H9 (cell line): ENCODE data around the gene PTPRN2. TPM values are rescaled to one million over a fixed set of nuclear protein-coding genes. Genes with fewer than 3 reads are reported as not detected.

Experiments
- DNase-seq: peaks from one replicate; pipeline ENCODE4 v3.0.0-alpha.2; 2017
- H2AFZ ChIP-seq: one replicate; pipeline ENCODE4 v1.6.1; 2013; ENCODE audit warnings: mild to moderate bottlenecking, low read length, control low read depth, moderate library complexity
- H2AK5ac ChIP-seq: 2 replicates; pipeline ENCODE4 v1.6.1; 2013; ENCODE audit warnings: low read length, control low read depth, mixed read lengths; ENCODE audit not compliant: insufficient read length
- H2BK120ac ChIP-seq: one replicate; pipeline ENCODE4 v1.6.1; 2013; ENCODE audit warnings: low read depth, mild to moderate bottlenecking, low read length, control low read depth, inconsistent platforms; ENCODE audit not compliant: poor library complexity, severe bottlenecking
- H2BK12ac ChIP-seq: 2 replicates; pipeline ENCODE4 v1.6.1; 2013; ENCODE audit warnings: low read length, control low read depth, mixed read lengths, low read depth; ENCODE audit not compliant: insufficient read length
- H2BK15ac ChIP-seq: 2 replicates; pipeline ENCODE4 v1.6.1; 2013; ENCODE audit warnings: low read depth, low read length, control low read depth
- H2BK20ac ChIP-seq: one replicate; pipeline ENCODE4 v1.6.1; 2013; ENCODE audit warnings: low read depth, mild to moderate bottlenecking, low read length, control low read depth, inconsistent platforms; ENCODE audit not compliant: poor library complexity, severe bottlenecking
- H2BK5ac ChIP-seq: 2 replicates; pipeline ENCODE4 v1.6.1; 2013; ENCODE audit warnings: low read length, control low read depth, mixed read lengths; ENCODE audit not compliant: insufficient read length
- H3K14ac ChIP-seq: 2 replicates; pipeline ENCODE4 v1.6.1; 2013; ENCODE audit warnings: low read length, control low read depth; ENCODE audit not compliant: insufficient read depth
- H3K18ac ChIP-seq: 2 replicates; pipeline ENCODE4 v1.6.1; 2013; ENCODE audit warnings: low read depth, mild to moderate bottlenecking, mixed read lengths, low read length, control low read depth; ENCODE audit not compliant: insufficient read length
- H3K23ac ChIP-seq: 2 replicates; pipeline ENCODE4 v1.6.1; 2013; ENCODE audit warnings: low read length, control low read depth, mixed read lengths, low read depth; ENCODE audit not compliant: insufficient read length
- H3K23me2 ChIP-seq: 2 replicates; pipeline ENCODE4 v1.6.1; 2013; ENCODE audit warnings: low read depth, mild to moderate bottlenecking, mixed read lengths, low read length, control low read depth; ENCODE audit not compliant: insufficient read length, poor library complexity, severe bottlenecking
- H3K27ac ChIP-seq: 2 replicates; pipeline ENCODE4 v1.5.1; 2013; ENCODE audit warnings: low read length, control low read depth, mixed read lengths, low read depth; ENCODE audit not compliant: insufficient read length
- H3K27me3 ChIP-seq: 2 replicates; pipeline ENCODE4 v1.6.1; 2013; ENCODE audit warnings: low read length, control low read depth, inconsistent platforms; ENCODE audit not compliant: insufficient read depth
- H3K4ac ChIP-seq: 2 replicates; pipeline ENCODE4 v1.6.1; 2013; ENCODE audit warnings: low read depth, mild to moderate bottlenecking, control low read depth, inconsistent platforms, low read length, moderate library complexity
- H3K4me1 ChIP-seq: 2 replicates; pipeline ENCODE4 v1.6.1; 2013; ENCODE audit warnings: low read length, control low read depth, inconsistent platforms; ENCODE audit not compliant: insufficient read depth
- H3K4me2 ChIP-seq: 2 replicates; pipeline ENCODE4 v1.6.1; 2013; ENCODE audit warnings: low read length, control low read depth, mixed read lengths; ENCODE audit not compliant: insufficient read length, insufficient read depth
- H3K56ac ChIP-seq: 2 replicates; pipeline ENCODE4 v1.6.1; 2013; ENCODE audit warnings: low read depth, mild to moderate bottlenecking, mixed read lengths, low read length, control low read depth; ENCODE audit not compliant: insufficient read length
- H3K79me1 ChIP-seq: 2 replicates; pipeline ENCODE4 v1.6.1; 2013; ENCODE audit warnings: low read depth, mild to moderate bottlenecking, moderate library complexity, low read length, control low read depth, inconsistent platforms; ENCODE audit not compliant: insufficient read depth, poor library complexity, severe bottlenecking
- H3K79me2 ChIP-seq: 2 replicates; pipeline ENCODE4 v1.6.1; 2013; ENCODE audit warnings: low read length, control low read depth, inconsistent platforms; ENCODE audit not compliant: insufficient read depth
- H3K9ac ChIP-seq: 2 replicates; pipeline ENCODE4 v1.6.1; 2013; ENCODE audit warnings: low read length, control low read depth, mixed read lengths; ENCODE audit not compliant: insufficient read length; ENCODE audit errors: extremely low read depth
- H3K9me3 ChIP-seq: one replicate; pipeline ENCODE4 v1.6.1; 2013; ENCODE audit warnings: low read depth, low read length, inconsistent platforms; ENCODE audit not compliant: control insufficient read depth
- H3T11ph ChIP-seq: one replicate; pipeline ENCODE4 v1.6.1; 2013; ENCODE audit warnings: mild to moderate bottlenecking, low read length, control low read depth, inconsistent platforms
- H4K20me1 ChIP-seq: one replicate; pipeline ENCODE4 v1.6.1; 2013; ENCODE audit not compliant: control insufficient read depth, insufficient read length, insufficient read depth
- H4K5ac ChIP-seq: 2 replicates; pipeline ENCODE4 v1.6.1; 2013; ENCODE audit warnings: low read depth, mild to moderate bottlenecking, mixed read lengths, low read length, control low read depth; ENCODE audit not compliant: insufficient read length
- H4K8ac ChIP-seq: replicated peaks from 2 replicates; pipeline ENCODE4 v1.6.1; 2013; ENCODE audit warnings: low read length, control low read depth, mixed read lengths, low read depth; ENCODE audit not compliant: insufficient read length
- H4K91ac ChIP-seq: 2 replicates; pipeline ENCODE4 v1.6.1; 2013; ENCODE audit warnings: low read depth, mild to moderate bottlenecking, moderate library complexity, mixed read lengths, low read length, control low read depth; ENCODE audit not compliant: insufficient read length
- H3K27ac Mint-ChIP-seq, 3 experiments: 2 replicates in 2 of 3; 3 replicates in 1 of 3; pipeline ENCODE4 v1.8.0; 2020 to 2021; ENCODE audit warnings: mixed read lengths in 3 of 3, mild to moderate bottlenecking in 1 of 3, moderate library complexity in 1 of 3
- H3K27me3 Mint-ChIP-seq: 2 replicates; pipeline ENCODE4 v1.8.0; 2021; ENCODE audit warnings: low read depth, mild to moderate bottlenecking, moderate library complexity, mixed read lengths
- H3K36me3 Mint-ChIP-seq, 3 experiments: 2 replicates in 2 of 3; 3 replicates in 1 of 3; pipeline ENCODE4 v1.8.0; 2020 to 2021; ENCODE audit warnings: low read depth in 3 of 3, mixed read lengths in 3 of 3; ENCODE audit not compliant: insufficient read depth in 1 of 3
- H3K4me1 Mint-ChIP-seq, 2 experiments: 2 replicates each; pipeline ENCODE4 v1.8.0; 2020; ENCODE audit warnings: mixed read lengths in 2 of 2
- H3K4me3 Mint-ChIP-seq, 2 experiments: 2 replicates in 1 of 2; 3 replicates in 1 of 2; pipeline ENCODE4 v1.8.0; 2020 to 2021; ENCODE audit warnings: mild to moderate bottlenecking in 2 of 2, mixed read lengths in 2 of 2, moderate library complexity in 1 of 2
- H3K9me3 Mint-ChIP-seq, 2 experiments: 2 replicates in 1 of 2; 3 replicates in 1 of 2; pipeline ENCODE4 v1.8.0; 2020; ENCODE audit warnings: mild to moderate bottlenecking in 2 of 2, mixed read lengths in 2 of 2, moderate library complexity in 1 of 2
- CTCF ChIP-seq: fragments of 200-600 bp; sonication (generic); conservative IDR thresholded peaks from 3 replicates; pipeline ENCODE4 v1.8.0; 2021; ENCODE audit warnings: antibody characterized with exemption, mild to moderate bottlenecking
- WGBS: extraction: QIAGEN DNeasy Blood & Tissue Kit; methylation state at CpG from one replicate; pipeline ENCODE4 v1.1.7; 2013; ENCODE audit warnings: missing lambda C conversion rate, low lambda C conversion rate, mixed read lengths; ENCODE audit not compliant: insufficient read length; ENCODE audit errors: extremely low coverage; 5-methylcytosine and 5-hydroxymethylcytosine counted together
- total RNA-seq: library from RNA; stranded (reverse); gene quantifications from 2 replicates; pipeline ENCODE4 v1.2.1, GENCODE V29; 2021

PTPRN2 gene
- total RNA-seq, 1 experiment from 2014 or later, result 5.2 TPM

DNA sequence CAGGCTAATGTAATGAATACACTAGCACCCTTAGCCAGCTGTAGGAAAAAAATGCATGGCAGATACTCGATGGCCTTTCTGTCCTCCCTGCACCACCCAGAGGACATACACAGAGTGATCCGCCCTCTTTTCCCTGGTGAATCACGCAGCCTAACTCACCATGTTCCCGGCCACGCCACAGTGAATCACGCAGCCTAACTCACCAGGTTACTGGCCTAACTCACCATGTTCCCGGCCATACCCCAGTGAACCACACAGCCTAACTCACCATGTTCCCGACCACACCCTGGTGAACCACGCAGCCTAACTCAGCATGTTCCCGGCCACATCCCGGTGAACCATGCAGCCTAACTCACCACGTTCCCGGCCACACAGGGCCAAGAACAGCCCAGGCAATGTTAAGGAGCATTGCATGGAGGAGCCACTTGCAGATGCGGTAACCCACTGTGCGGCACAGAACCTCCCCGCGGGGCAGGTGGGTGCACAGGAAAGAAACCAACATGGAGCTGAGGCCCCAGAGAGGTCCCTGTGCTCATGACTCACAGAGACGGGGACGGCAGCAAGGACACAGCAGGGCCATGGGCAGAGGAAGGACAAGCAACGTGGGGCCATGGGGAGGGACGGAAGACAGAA lies 742.3 kb downstream of the PTPRN2 start:
- no peaks in the 10 kb centered on the region for H3K27me3 ChIP-seq
- no peak for TF ChIP-seq CTCF
- H3K4me1 Mint-ChIP-seq, result peaks cover 30 to 33% of the 10 kb centered on the region in 2 experiments

More for the DNA sequence above, 742.3 kb downstream of the PTPRN2 start:
- Histone ChIP-seq H3K9ac (no peak overlapping the region), H3K23ac (no peak overlapping the region), H2BK12ac (no peak overlapping the region), H3K14ac (no peak overlapping the region), H2AK5ac (no peak overlapping the region), H3K4me2 (no peak overlapping the region), H2BK120ac (no peak overlapping the region), H3T11ph (no peak overlapping the region), H3K4ac (no peak overlapping the region), H4K91ac (no peak overlapping the region), H4K5ac (no peak overlapping the region), H2BK5ac (no peak overlapping the region), H4K20me1 (no peaks in the 10 kb centered on the region), H3K27ac (no peak overlapping the region), H3K79me2 (no peaks in the 10 kb centered on the region), H2BK15ac (no peak overlapping the region), H3K4me1 (peaks cover 4% of the 10 kb centered on the region; the same call in 1 of the 2 replicates), H2BK20ac (no peak overlapping the region), H3K23me2 (no peaks in the 10 kb centered on the region), H3K9me3 (no peaks in the 10 kb centered on the region), H3K79me1 (no peaks in the 10 kb centered on the region), H4K8ac (no peak overlapping the region), H3K56ac (no peak overlapping the region), H3K18ac (no peak overlapping the region), H2AFZ (no peak overlapping the region)
- H3K9me3 Mint-ChIP-seq, result no peaks in the 10 kb centered on the region
- H3K36me3 Mint-ChIP-seq, result no peaks in the 10 kb centered on the region; a peak in 1 of 7 replicates
- DNase-seq, result no peak
- H3K4me3 Mint-ChIP-seq, result no peak overlapping the region
- peaks cover 6% of the 10 kb centered on the region for H3K27me3 Mint-ChIP-seq
- peak overlapping the region in 1 of 3 experiments; percentile 64; a peak in 1 of 7 replicates for H3K27ac Mint-ChIP-seq
- WGBS, result no CpG with 5 or more reads among the region's 21 CpGs
